ENCODE data around the gene EIF2A.

Gene EIF2A

DNA sequence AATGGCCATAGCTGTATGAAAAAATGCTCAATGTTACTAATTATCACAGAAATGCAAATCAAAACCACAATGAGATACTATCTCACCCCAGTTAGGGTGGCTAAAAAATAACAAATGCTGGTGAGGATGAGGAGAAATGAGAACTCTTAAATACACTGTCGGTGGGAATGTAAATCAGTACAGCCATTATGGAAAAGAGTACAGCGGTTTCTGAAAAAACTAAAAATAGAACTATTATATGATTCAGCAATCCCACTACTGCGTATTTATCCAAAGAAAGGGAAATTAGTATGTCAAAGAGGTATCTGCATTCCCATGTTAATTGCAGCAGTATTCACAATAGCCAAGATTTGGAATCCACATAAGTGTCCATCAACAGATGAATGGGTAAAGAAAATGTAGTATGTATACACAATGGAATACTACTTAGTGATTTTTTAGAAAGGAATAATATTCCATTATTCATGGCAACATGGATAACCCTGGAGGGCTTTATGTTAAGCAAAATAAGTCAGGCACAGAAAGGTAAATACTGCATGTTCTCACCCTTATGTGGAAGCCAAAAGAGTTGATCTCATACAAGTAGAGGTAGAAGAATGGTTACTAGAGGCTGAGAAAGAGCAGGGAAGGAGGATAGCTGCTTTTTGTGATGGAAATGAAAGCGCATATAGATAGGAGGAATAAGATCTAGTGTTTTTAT lies 35.3 kb upstream of the EIF2A start:
- TF ChIP-seq, protein P1, sequence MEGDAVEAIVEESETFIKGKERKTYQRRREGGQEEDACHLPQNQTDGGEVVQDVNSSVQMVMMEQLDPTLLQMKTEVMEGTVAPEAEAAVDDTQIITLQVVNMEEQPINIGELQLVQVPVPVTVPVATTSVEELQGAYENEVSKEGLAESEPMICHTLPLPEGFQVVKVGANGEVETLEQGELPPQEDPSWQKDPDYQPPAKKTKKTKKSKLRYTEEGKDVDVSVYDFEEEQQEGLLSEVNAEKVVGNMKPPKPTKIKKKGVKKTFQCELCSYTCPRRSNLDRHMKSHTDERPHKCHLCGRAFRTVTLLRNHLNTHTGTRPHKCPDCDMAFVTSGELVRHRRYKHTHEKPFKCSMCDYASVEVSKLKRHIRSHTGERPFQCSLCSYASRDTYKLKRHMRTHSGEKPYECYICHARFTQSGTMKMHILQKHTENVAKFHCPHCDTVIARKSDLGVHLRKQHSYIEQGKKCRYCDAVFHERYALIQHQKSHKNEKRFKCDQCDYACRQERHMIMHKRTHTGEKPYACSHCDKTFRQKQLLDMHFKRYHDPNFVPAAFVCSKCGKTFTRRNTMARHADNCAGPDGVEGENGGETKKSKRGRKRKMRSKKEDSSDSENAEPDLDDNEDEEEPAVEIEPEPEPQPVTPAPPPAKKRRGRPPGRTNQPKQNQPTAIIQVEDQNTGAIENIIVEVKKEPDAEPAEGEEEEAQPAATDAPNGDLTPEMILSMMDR (IDR thresholded peaks at IDR 0.05; ENCODE audit: insufficient read depth, missing control alignments) = no peak
- FAIRE-seq (no peak), DNase-seq (ENCODE audit: insufficient read length, low spot score) (no peak)

DNA sequence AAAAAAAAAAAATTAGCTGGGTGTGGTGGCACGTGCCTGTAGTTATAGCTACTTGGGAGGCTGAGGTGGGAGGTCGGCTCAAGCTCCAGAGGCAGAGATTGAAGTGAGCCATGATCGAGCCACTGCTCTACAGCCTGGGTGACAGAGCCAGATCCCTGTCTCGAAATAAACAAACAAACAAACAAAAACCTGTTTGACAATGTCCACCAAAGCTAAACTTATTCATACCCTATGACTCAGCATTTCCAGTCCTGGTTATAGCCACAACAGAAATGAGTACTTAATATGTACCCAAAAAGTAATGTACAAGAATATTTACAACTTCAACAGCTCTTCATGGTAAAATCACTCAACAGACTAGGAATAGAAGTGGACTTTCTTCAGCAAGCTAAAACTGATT lies 31.4 kb upstream of the EIF2A start:
- FAIRE-seq (no peak), DNase-seq (ENCODE audit: insufficient read length, low spot score) (no peak)
- TF ChIP-seq, protein P1 (IDR thresholded peaks at IDR 0.05; ENCODE audit: insufficient read depth, missing control alignments) = no peak

DNA sequence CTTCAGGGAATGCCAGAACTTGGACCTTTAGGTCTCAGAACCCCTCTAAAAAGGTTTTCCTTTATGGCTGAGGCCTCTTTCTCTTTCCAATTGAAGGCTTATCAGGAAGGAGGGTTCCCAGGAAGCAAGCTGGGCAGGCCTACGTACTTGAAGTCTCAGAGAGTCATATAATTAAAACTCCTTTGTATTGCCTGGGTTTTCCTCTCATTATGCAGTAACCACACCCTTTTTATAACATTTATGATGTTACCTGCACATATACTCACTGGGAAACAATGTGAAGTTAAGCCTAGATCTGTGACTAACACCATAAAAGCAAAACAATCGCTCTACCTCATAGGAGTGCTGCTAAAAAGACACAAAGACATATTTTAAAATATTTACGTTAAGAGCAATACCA lies 27.6 kb upstream of the EIF2A start:
- DNase-seq (ENCODE audit: insufficient read length, low spot score) = no peak
- TF ChIP-seq, protein P1 (IDR thresholded peaks at IDR 0.05; ENCODE audit: insufficient read depth, missing control alignments) = no peak
- FAIRE-seq = no peak

DNA sequence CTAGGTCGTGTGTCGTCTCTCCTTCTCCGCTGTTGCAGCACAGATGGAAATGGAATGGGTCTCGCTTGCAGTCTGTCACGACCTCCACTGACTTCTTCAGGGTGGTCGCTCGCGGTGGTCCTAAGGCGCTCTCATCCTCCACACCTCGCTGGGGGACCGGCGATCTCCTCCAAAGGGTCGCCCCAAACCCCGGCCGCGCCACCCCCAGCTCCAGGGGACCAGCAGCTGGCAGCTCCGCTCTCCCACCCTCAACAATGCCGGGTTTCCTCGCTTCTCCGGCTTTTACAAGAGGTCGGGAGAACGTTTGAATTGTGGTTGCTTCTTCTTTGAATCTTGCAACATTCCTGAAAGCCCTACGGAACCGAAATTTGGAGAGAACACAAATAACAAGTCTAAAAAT lies 26.2 kb upstream of the EIF2A start:
- no peak for DNase-seq (ENCODE audit: insufficient read length, low spot score)

DNA sequence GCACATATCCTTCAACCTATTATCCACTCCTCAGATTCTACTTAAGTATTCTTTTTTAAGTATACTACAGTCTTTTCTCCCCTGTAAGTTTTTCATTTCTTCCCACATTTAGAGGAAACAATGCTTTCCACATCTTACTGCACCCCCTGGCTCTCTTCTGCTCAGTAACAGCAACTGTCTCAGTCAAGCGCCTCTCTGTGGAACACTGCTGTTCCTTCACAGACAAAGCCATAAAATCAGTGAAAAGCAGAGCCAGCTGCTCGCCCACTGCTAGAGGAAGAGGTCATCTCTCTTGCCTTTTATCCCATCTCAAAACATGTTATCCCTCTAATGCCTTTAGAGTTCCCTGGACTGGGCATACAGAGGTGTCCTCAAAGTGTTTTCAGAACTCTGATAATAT lies 25.1 kb upstream of the EIF2A start:
- TF ChIP-seq, protein P1 (IDR thresholded peaks at IDR 0.05; ENCODE audit: insufficient read depth, missing control alignments) = no peak
- DNase-seq (ENCODE audit: insufficient read length, low spot score) = no peak
- FAIRE-seq = no peak

More for the DNA sequence above, 26.2 kb upstream of the EIF2A start:
- no peak for FAIRE-seq
- TF ChIP-seq, protein P1 (IDR thresholded peaks at IDR 0.05; ENCODE audit: insufficient read depth, missing control alignments) = no peak

DNA sequence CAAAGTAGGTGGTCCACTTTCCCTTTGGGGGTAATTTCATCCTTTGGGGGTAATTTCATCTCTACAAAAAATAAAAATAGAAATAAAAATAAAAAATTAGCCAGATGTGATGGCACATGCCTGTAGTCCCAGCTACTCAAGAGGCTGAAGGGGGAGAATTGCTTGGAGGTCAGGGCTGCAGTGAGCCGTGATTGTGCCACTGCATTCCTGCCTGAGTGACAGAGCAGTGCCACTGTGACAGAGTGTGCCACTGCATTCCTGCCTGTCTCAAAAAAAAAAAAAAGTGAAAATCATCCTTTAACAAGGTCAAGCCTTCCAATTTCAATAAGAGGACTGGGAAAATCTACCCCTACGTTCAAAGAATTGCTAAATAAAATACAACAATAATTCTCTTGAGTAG lies 23.0 kb upstream of the EIF2A start:
- DNase-seq (ENCODE audit: insufficient read length, low spot score) (no peak), FAIRE-seq (no peak)
- TF ChIP-seq, protein P1 (IDR thresholded peaks at IDR 0.05; ENCODE audit: insufficient read depth, missing control alignments) = no peak

DNA sequence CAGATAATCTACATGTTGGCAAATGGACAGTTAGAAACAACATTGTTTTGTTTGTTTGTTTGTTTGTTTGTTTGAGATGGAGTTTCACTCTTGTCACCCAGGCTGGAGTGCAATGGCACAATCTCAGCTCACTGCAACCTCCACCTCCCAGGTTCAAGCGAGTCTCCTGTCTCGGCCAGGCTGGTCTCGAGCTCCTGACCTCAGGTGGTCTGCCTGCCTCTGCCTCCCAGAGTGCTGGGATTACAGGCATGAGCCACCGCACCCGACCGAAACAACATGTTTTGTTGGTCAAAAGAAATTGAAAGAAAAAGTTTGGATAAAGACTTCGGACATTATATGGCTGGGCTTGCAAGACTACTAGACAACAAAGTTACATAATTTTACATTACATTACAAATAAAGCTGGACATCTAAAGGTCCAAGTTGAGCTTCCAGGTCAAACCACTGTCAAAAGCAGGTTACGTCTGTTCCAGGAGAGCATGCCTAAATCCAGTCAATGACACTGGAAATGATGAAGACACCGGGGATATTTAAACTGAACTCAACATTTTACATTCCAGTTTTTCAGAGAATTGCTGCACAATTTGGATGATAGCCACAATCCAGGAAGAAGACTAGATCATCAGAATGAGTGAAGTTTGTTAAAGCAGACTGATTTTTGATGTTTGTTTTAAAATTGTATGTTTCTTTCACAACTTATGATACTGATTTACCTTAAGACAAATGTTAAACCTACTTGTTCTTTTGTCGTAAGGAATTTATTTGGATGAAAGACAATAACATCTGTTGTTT lies 18.9 kb upstream of the EIF2A start:
- FAIRE-seq = no peak
- TF ChIP-seq, protein P1 (IDR thresholded peaks at IDR 0.05; ENCODE audit: insufficient read depth, missing control alignments) = no peak
- DNase-seq (ENCODE audit: insufficient read length, low spot score) = no peak

Data from D721Med (cell line).